CD4-positive, alpha-beta T cell treated with Interleukin-6 at 100 ng/mL for 8 hours (primary cell): ENCODE results near the gene PMP22.

ENCODE experiments used
- DNase-seq: peaks from one replicate; pipeline ENCODE4 v3.0.0-alpha.2; 2020; ENCODE audit warnings: mixed read lengths, low spot score

Gene PMP22

GRCh38 chr17:15265131-15265530 is at the start of gene PMP22:
Gene PMP22, minus strand, starts transcription at chr17:15265326. Its CDS starts 4,599 bp downstream, at chr17:15260727.
- DNase-seq = no peak

GRCh38 chr17:15311996-15312395 is 46.9 kb upstream of the PMP22 start:
- no peak for DNase-seq

GRCh38 chr17:15309793-15310192 is 44.7 kb upstream of the PMP22 start:
- DNase-seq = no peak

GRCh38 chr17:15309236-15309635 is 44.1 kb upstream of the PMP22 start:
- no peak for DNase-seq

GRCh38 chr17:15308758-15309157 is 43.6 kb upstream of the PMP22 start:
- no peak for DNase-seq

- no peak for DNase-seq
Measured at GRCh38 chr17:15307710-15308111, 42.6 kb upstream of the PMP22 start.

GRCh38 chr17:15303851-15304250 is 38.7 kb upstream of the PMP22 start:
- DNase-seq = no peak

- DNase-seq = no peak
Measured at GRCh38 chr17:15303268-15303667, 38.1 kb upstream of the PMP22 start.

GRCh38 chr17:15301845-15302244 is 36.7 kb upstream of the PMP22 start:
- DNase-seq = no peak

- DNase-seq = no peak
Measured at GRCh38 chr17:15298176-15298575, 33.0 kb upstream of the PMP22 start.

- DNase-seq = no peak
Measured at GRCh38 chr17:15293558-15293957, 28.4 kb upstream of the PMP22 start.

- no peak for DNase-seq
Measured at GRCh38 chr17:15291674-15292361, 26.7 kb upstream of the PMP22 start.

GRCh38 chr17:15290605-15291004 is 25.5 kb upstream of the PMP22 start:
- no peak for DNase-seq

GRCh38 chr17:15289285-15290183 is 24.4 kb upstream of the PMP22 start:
- no peak for DNase-seq

- no peak for DNase-seq
Measured at GRCh38 chr17:15288859-15289258, 23.7 kb upstream of the PMP22 start.

GRCh38 chr17:15287538-15288267 is 22.6 kb upstream of the PMP22 start:
- DNase-seq = no peak

- no peak for DNase-seq
Measured at GRCh38 chr17:15285466-15285865, 20.3 kb upstream of the PMP22 start.

- DNase-seq = no peak
Measured at GRCh38 chr17:15284537-15284936, 19.4 kb upstream of the PMP22 start.

- DNase-seq = no peak
Measured at GRCh38 chr17:15284107-15284506, 19.0 kb upstream of the PMP22 start.

GRCh38 chr17:15281909-15282308 is 16.8 kb upstream of the PMP22 start:
- no peak for DNase-seq

- no peak for DNase-seq
Measured at GRCh38 chr17:15278924-15279477, 13.9 kb upstream of the PMP22 start.

- no peak for DNase-seq
Measured at GRCh38 chr17:15278380-15278779, 13.3 kb upstream of the PMP22 start.
